K562 (cell line): ENCODE measurements around the gene IGFBPL1.

Experiments used
- NR3C1 ChIP-seq: sonication (generic); formaldehyde crosslinking; IDR thresholded peaks from 2 replicates; pipeline ENCODE4 v1.8.1; 2022; ENCODE audit warnings: missing genetic modification reagents
- PRDM10 ChIP-seq: fragments of 450-650 bp; IDR thresholded peaks from 2 replicates; pipeline ENCODE4 v1.6.1; 2018; ENCODE audit not compliant: partially characterized antibody
- SUPT5H ChIP-seq: fragments of 450-650 bp; IDR thresholded peaks from 2 replicates; pipeline ENCODE4 v1.6.1; 2016
- TBL1XR1 ChIP-seq, 2 experiments: IDR thresholded peaks; 2 replicates each; pipeline ENCODE4 v1.6.1; 2012; ENCODE audit warnings: improper control_type of control experiment in 2 of 2, low read length in 2 of 2, mild to moderate bottlenecking in 1 of 2
- ZBTB33 ChIP-seq: sonication (generic); formaldehyde crosslinking; IDR thresholded peaks from 2 replicates; pipeline ENCODE4 v1.8.1; 2023; ENCODE audit warnings: mild to moderate bottlenecking, missing genetic modification reagents

GRCh38 chr9:38435521-38435920 lies 11.3 kb upstream of the IGFBPL1 start:
- TF ChIP-seq PRDM10: no peak
- no peak for TF ChIP-seq ZBTB33
- no peak for TF ChIP-seq TBL1XR1 (IDR thresholded peaks at IDR 0.05; ENCODE audit: low read length in 2 of 2)
- TF ChIP-seq NR3C1 (CRISPR knock-in tag): no peak
- no peak for TF ChIP-seq SUPT5H
